ENCODE measurements around the gene MRPS30.

Gene MRPS30

DNA sequence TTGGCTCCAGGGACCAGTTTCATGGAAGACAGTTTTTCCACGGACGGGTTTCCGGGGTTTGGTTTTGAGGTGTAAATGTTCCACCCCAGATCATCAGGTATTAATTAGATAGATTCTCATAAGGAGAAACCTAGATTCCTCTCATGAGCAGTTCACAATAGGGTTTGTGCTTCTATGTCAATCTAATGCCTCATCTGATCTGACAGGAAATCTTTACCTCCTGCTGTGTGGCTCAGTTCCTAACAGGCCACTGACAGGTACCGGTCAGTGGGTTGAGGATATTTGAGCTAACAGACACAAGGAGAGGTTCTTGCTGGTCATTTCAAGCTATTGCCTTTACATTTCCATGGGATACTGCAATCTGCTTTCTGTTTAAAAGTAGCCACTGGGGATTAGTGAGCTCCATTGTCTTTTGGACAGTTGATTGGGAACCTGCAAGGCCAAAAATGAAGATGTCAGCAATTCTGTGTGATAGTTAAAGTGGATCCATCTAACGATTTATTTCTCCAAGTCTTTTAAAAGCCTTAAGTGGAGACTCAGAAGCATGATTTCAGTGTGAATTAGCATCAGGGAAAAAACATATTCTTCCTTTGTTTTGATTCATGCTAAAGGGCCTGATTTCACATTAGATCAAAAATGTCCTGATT, 38.6 kb downstream of the MRPS30 start:
- TF ChIP-seq GATA2 (IDR thresholded peaks at IDR 0.05; ENCODE audit: low read depth, low read length), result no peak
- TF ChIP-seq GATA3 (IDR thresholded peaks at IDR 0.05; ENCODE audit: low read depth, low read length), result no peak

DNA sequence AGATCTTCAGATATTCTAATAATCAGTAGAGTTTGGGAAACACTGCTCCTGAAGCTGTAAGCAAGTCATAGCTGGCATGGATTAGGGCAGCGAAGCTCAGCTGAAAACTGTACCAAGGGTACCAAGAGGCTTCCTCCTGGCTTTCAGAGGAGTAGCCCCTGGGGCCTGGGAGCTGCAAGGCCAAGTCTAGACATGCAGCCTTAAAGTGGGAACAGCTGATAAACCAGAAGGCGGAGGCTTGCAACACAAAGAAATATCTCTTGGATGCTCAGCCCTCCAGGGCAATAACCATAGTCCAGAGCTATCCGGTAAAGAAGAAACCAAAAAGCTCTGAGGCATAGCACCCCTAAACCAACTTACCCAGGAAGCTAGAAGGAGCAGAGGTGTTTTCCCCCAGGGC, 51.5 kb downstream of the MRPS30 start:
- TF ChIP-seq GATA2 (IDR thresholded peaks at IDR 0.05; ENCODE audit: low read depth, low read length) (no peak), GATA3 (IDR thresholded peaks at IDR 0.05; ENCODE audit: low read depth, low read length) (no peak)

DNA sequence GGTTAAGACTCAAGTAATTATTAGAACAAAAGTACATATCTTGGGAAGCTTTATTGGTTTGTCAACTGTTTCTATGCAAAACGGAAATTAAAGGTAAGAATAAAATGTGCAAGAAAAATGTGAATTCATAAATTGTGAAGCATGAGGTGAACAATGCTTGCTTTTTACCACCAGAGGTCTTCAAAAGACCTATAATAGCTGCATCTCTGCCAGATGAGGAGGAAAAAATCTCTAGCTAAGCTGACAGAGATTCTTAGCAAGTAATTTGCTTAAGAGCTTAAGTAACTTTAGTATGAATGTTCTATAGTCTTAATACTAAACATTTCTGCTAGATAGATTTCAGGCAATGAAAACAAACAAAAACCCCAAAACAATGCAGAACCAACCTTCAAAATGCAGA, 54.1 kb downstream of the MRPS30 start:
- TF ChIP-seq GATA2 (IDR thresholded peaks at IDR 0.05; ENCODE audit: low read depth, low read length), result no peak

Measured in SH-SY5Y (cell line).